Epithelial cell of esophagus (primary cell): ENCODE data around the gene COL25A1.

Source experiments
- DNase-seq: peaks from one replicate; pipeline ENCODE4 v3.0.0; 2010; ENCODE audit warnings: low read depth
- H3K4me3 ChIP-seq: 2 replicates; pipeline ENCODE4 v1.5.1; 2011; ENCODE audit warnings: mild to moderate bottlenecking, low read length, control low read depth
- TF ChIP-seq, protein P1 (sequence below): IDR thresholded peaks from 2 replicates; pipeline ENCODE4 v1.5.1; 2011; ENCODE audit warnings: low read depth, mild to moderate bottlenecking, low read length, control low read depth, inconsistent platforms; ENCODE audit not compliant: insufficient read depth; ENCODE audit errors: missing control alignments

Gene COL25A1

DNA sequence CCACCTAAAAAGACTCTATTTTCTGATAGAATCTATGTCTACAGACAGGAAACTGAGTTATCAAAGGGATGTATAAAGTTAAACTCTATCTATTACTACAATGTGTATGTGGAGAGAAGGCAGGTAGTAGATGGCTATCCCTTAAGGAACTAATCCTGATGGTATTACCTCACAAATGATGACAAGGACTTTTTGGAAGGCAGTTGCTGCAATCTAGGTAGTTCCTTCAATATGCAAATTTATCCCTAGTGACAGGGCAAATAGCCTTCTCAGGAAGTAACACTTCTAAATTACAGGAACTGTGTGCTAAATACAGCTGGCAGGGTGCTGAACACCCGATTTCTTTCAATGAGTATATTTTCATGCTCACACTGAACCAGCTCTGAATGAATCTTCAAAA lies 177.4 kb downstream of the COL25A1 start:
- DNase-seq: no peak
- TF ChIP-seq, protein P1, sequence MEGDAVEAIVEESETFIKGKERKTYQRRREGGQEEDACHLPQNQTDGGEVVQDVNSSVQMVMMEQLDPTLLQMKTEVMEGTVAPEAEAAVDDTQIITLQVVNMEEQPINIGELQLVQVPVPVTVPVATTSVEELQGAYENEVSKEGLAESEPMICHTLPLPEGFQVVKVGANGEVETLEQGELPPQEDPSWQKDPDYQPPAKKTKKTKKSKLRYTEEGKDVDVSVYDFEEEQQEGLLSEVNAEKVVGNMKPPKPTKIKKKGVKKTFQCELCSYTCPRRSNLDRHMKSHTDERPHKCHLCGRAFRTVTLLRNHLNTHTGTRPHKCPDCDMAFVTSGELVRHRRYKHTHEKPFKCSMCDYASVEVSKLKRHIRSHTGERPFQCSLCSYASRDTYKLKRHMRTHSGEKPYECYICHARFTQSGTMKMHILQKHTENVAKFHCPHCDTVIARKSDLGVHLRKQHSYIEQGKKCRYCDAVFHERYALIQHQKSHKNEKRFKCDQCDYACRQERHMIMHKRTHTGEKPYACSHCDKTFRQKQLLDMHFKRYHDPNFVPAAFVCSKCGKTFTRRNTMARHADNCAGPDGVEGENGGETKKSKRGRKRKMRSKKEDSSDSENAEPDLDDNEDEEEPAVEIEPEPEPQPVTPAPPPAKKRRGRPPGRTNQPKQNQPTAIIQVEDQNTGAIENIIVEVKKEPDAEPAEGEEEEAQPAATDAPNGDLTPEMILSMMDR: no peak
- no peak overlapping the region for H3K4me3 ChIP-seq

DNA sequence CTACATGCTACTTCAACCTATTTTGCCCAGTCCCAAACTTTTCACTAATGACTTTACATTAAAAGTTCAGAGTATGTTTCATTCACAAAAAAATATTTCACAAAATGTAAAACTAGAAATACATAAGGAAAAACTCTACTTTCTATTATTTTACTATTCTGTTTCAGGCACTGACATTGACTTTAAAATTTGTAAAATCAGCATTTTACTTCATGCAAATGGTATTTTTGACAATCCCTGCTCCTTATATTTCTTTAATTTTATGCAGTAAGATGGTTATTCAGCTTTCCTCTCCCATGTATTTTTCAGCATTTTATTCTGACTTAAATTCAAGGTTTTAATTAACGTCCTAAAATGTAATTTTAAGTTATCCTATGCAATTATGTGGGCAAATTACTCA lies 178.5 kb downstream of the COL25A1 start:
- no peak for DNase-seq
- TF ChIP-seq, protein P1: no peak
- no peak overlapping the region for H3K4me3 ChIP-seq

DNA sequence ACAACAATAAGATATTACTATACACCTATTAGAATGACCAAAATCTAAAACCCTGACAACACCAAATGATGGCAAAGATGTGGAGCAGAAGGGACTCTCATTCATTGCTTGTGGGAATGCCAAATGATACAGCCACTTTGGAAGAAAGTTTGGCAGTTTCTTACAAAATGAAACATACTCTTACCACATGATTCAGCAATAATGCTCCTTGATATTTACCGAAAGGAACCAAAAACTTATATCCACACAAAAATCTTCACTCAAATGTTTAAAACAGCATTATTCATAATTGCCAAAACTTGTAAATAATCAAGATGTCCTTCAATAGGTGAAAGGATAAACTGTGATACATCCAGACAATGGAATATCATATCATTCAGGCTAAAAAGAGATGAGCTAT lies 180.9 kb downstream of the COL25A1 start:
- DNase-seq: no peak
- TF ChIP-seq, protein P1: no peak
- no peak overlapping the region for H3K4me3 ChIP-seq

DNA sequence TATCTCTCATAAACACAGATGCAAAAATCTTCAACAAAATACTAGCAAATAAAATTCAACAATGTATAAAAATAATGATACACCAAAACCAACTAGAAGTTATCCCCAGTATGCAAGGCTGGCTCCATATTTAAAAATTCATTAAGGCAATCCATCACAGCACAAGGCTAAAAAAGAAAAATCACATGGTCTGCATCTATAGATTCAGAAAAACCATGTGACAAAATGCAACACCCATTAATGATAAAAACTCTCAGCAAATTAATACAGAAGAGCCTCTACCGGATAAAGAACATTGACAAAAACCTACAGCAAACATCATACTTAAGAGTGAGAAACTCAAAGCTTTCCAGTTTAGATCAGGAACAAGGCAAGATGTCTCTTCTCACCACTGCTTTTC lies 182.6 kb downstream of the COL25A1 start:
- TF ChIP-seq, protein P1: no peak
- DNase-seq: no peak
- H3K4me3 ChIP-seq: no peak overlapping the region

DNA sequence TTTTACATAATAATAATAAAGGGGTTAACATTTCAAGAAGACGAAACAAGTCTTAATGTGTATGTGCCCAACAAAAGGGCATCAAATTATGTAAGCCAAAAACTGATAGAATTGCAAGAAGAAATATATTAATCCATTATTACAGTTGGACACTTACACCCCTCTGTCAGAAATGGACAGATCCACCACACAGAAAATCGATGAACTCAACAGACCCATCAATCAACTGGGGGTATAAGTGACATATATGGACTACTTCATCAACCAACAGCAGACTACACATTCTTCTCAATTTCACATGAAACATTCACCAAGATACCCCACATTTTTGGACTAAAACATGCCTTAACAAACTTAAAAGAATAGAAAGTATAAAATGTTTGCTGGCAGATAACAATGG lies 183.8 kb downstream of the COL25A1 start:
- TF ChIP-seq, protein P1: no peak
- H3K4me3 ChIP-seq: no peak overlapping the region
- DNase-seq: no peak

DNA sequence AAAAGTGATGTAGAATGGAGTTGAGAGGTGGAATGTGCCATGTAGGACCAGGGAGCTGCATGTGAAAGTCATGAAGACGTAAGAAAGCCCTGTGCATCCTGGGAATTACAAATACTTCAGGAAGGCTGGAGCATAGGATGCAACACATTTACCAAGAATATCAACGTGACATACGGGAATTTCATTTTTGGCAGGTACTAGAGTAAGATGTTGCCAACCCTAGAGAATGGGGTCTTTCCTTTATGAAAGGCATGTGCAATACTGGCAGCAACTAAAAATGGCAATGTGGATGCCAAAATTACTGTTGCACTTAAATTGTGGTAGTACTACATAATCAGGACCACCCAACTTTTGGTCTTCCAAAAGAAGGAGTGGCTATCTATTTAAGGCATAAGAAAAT lies 188.0 kb downstream of the COL25A1 start:
- no peak overlapping the region for H3K4me3 ChIP-seq
- TF ChIP-seq, protein P1: no peak
- DNase-seq: no peak

DNA sequence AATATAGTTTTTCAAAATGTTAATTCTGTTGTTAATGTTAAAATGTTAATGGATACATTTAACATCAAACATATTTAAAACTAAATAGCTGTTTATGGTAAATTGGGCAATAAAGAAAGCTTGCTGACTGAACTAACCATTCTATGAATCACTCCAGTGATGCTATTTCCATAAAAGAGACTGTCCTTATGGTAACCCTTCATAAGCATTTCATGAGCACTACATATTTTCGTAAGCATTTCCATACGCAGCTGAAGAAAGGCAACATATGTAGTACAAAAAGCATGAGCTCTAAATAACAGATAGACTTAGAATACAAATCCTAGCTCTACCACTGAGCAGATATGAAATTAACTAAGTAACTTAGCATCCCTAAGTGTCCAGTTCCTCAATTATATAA lies 188.9 kb downstream of the COL25A1 start:
- H3K4me3 ChIP-seq: no peak overlapping the region
- DNase-seq: no peak
- TF ChIP-seq, protein P1: no peak
